Gastroesophageal sphincter (tissue), 4 donors: ENCODE data around the gene ZNF385B. TPM values are rescaled to one million over a fixed set of nuclear protein-coding genes. Genes with fewer than 3 reads are reported as not detected.

ENCODE experiments used
- ATAC-seq: fragments of 150-250 bp; one replicate; pipeline ENCODE4 v1.9.1; 2016; ENCODE audit warnings: mild to moderate bottlenecking, moderate library complexity
- H3K27ac ChIP-seq, 4 donors: fragments of 200-600 bp; sonication (generic) in 3 of 4; 1 replicate in 3 of 4; 2 replicates in 1 of 4; pipeline ENCODE4 v1.5.1; 2016 to 2019
- H3K27me3 ChIP-seq: fragments of 200-600 bp; sonication (generic); one replicate; pipeline ENCODE4 v1.5.1; 2019
- H3K36me3 ChIP-seq, 2 donors: fragments of 200-600 bp; sonication (generic); one replicate each; pipeline ENCODE4 v1.5.1; 2019; ENCODE audit warnings: control low read depth in 1 of 2
- H3K4me1 ChIP-seq, 3 donors: fragments of 200-600 bp; sonication (generic); 1 replicate in 2 of 3; 2 replicates in 1 of 3; pipeline ENCODE4 v1.5.1; 2016 to 2019; ENCODE audit warnings: control low read depth in 2 of 3
- H3K4me3 ChIP-seq, 2 donors: fragments of 200-600 bp; sonication (generic); one replicate each; pipeline ENCODE4 v1.5.1; 2019; ENCODE audit warnings: mild to moderate bottlenecking in 1 of 2, moderate library complexity in 1 of 2
- H3K9me3 ChIP-seq, 3 donors: fragments of 200-600 bp; sonication (generic); one replicate each; pipeline ENCODE4 v1.5.1; 2017 to 2019; ENCODE audit warnings: control low read depth in 2 of 3
- EP300 ChIP-seq: sonication (generic); formaldehyde crosslinking; IDR thresholded peaks from one replicate; pipeline ENCODE4 v1.6.1; 2017; ENCODE audit warnings: antibody characterized with exemption, mild to moderate bottlenecking
- POLR2A ChIP-seq, 2 donors: fragments of 450-650 bp; IDR thresholded peaks; one replicate each; pipeline ENCODE4 v1.6.1; 2017; ENCODE audit warnings: antibody characterized with exemption in 2 of 2, mild to moderate bottlenecking in 2 of 2, moderate library complexity in 1 of 2
- POLR2AphosphoS5 ChIP-seq: sonication (generic); formaldehyde crosslinking; IDR thresholded peaks from one replicate; pipeline ENCODE4 v1.6.1; 2017; ENCODE audit warnings: antibody characterized with exemption
- WGBS, 2 donors: methylation state at CpG; one replicate each; pipeline ENCODE4 v1.1.5; 2018; ENCODE audit warnings: low coverage in 1 of 2; 5-methylcytosine and 5-hydroxymethylcytosine counted together
- total RNA-seq, 4 donors: library from RNA; depleted of rRNA; stranded (reverse); fragments of >200 nt; gene quantifications; one replicate each; pipeline ENCODE4 v1.1.0, GENCODE V29; 2016
- TF ChIP-seq, protein P1 (sequence below), 4 experiments: fragments of 200-600 bp in 2 of 4; fragments of 450-650 bp in 2 of 4; sonication (generic) in 1 of 4; IDR thresholded peaks; one replicate each; pipeline ENCODE4 v1.5.1; 2017 to 2019; ENCODE audit warnings: antibody characterized with exemption in 4 of 4, mild to moderate bottlenecking in 2 of 4, moderate library complexity in 2 of 4

Gene ZNF385B
- total RNA-seq, 4 donors from 2014 or later = 2.7 to 7.6 (median 3.9) TPM

DNA sequence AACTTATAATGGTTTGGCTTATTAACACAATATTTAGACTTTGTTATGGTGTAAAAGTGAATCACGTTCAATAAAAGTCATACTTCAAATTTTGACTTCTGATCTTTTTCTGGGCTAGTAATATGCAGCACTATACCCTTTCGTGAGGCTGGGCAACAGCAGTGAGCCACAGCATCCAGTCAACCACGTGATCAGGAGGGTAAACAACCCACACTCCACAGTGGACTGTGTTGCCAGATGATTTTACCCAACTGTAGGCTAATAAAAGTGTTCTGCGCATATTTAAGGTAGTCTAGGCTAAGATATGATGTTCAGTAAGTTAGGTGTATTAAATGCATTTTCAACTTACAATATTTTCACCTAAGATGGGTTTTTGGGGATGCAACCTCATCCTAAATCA is 148.6 kb downstream of the ZNF385B start:
- no peaks in the 10 kb centered on the region for H3K27me3 ChIP-seq
- H3K27ac ChIP-seq = no peak overlapping the region
- 71 to 100% methylated on average over 1 to 4 of the region's 4 CpGs for WGBS, 2 donors
- no peak overlapping the region for H3K4me3 ChIP-seq
- H3K36me3 ChIP-seq = no peaks in the 10 kb centered on the region
- no peaks in the 10 kb centered on the region for H3K9me3 ChIP-seq
- TF ChIP-seq POLR2AphosphoS5 = no peak
- no peak for TF ChIP-seq POLR2A (IDR thresholded peaks at IDR 0.05)
- TF ChIP-seq EP300 = no peak
- TF ChIP-seq, protein P1, sequence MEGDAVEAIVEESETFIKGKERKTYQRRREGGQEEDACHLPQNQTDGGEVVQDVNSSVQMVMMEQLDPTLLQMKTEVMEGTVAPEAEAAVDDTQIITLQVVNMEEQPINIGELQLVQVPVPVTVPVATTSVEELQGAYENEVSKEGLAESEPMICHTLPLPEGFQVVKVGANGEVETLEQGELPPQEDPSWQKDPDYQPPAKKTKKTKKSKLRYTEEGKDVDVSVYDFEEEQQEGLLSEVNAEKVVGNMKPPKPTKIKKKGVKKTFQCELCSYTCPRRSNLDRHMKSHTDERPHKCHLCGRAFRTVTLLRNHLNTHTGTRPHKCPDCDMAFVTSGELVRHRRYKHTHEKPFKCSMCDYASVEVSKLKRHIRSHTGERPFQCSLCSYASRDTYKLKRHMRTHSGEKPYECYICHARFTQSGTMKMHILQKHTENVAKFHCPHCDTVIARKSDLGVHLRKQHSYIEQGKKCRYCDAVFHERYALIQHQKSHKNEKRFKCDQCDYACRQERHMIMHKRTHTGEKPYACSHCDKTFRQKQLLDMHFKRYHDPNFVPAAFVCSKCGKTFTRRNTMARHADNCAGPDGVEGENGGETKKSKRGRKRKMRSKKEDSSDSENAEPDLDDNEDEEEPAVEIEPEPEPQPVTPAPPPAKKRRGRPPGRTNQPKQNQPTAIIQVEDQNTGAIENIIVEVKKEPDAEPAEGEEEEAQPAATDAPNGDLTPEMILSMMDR (IDR thresholded peaks at IDR 0.05) = no peak
- no peak for ATAC-seq
- no peaks in the 10 kb centered on the region for H3K4me1 ChIP-seq

DNA sequence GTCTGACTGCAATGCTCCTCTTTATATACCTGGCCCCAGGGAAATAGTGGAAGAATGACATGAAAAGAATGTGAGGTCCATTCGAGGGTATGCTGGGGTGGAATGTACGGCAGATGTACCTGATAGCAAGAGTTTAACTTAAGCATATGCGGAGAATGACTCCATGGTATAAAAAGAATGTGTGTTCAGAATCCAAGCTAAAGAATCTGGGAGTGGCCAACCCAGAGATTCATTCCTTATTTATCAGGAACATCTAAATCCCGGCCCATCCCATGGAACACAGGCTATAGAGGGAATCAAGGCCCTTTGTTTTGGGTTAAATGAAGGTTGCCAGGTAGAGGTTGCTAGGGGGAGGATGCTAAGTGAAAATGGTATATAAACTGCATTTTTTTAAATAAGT is 150.0 kb downstream of the ZNF385B start:
- H3K27me3 ChIP-seq = no peaks in the 10 kb centered on the region
- no peaks in the 10 kb centered on the region for H3K9me3 ChIP-seq
- H3K4me1 ChIP-seq = no peaks in the 10 kb centered on the region
- TF ChIP-seq POLR2A (IDR thresholded peaks at IDR 0.05) (no peak), EP300 (no peak), POLR2AphosphoS5 (no peak)
- TF ChIP-seq, protein P1 (IDR thresholded peaks at IDR 0.05) = no peak
- WGBS, 2 donors = 82 to 84% methylated on average over 2 to 4 of the region's 4 CpGs
- no peaks in the 10 kb centered on the region for H3K36me3 ChIP-seq
- no peak overlapping the region for H3K4me3 ChIP-seq
- H3K27ac ChIP-seq = no peak overlapping the region
- ATAC-seq = no peak

DNA sequence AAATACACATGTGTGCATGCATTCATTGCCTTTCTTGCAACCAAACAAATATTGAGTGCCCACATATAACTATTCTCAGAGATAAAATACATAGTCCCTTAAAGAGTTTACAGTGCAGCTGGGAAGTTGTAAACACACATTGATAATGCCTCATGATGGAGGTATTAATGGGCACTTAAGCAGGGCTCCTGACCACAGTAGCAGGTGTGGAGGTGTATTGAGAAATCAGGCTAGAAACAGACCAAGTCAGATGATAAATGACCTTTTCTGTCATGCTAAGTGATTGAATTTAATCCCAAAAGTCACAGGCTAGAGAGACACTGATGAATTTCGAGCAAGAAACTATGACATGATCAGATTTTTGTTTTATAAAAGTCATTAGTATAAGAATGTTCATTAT is 157.7 kb downstream of the ZNF385B start:
- no peaks in the 10 kb centered on the region for H3K4me1 ChIP-seq
- H3K9me3 ChIP-seq = no peaks in the 10 kb centered on the region
- no peaks in the 10 kb centered on the region for H3K36me3 ChIP-seq
- WGBS, 2 donors = 40 to 73% methylated on average over 1 of the region's 1 CpG
- no peak overlapping the region for H3K4me3 ChIP-seq
- no peak overlapping the region for H3K27ac ChIP-seq
- no peak for TF ChIP-seq EP300
- TF ChIP-seq, protein P1 (IDR thresholded peaks at IDR 0.05) = no peak
- TF ChIP-seq POLR2AphosphoS5 = no peak
- no peak for TF ChIP-seq POLR2A (IDR thresholded peaks at IDR 0.05)
- no peaks in the 10 kb centered on the region for H3K27me3 ChIP-seq
- no peak for ATAC-seq

DNA sequence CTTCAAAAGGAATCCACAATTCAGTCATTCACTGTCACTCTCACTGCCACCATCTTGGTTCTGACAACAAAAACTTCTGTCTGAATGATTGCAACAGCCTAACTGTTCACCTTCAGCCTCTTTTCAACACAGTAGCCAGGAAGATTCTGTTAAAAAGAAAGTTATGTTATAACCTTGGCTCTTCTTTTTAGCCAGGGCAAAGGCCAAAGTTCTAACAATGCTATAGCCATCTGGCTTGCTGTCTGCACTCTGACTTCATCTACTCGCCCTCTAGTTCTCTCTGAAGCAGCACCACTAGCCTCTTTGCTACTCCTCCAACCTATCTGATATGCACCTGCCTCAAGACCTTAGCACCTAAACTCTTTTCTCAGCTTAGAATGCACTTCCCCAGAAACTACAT is 158.5 kb downstream of the ZNF385B start:
- 78 to 79% methylated on average over 1 of the region's 1 CpG for WGBS, 2 donors
- Histone ChIP-seq H3K27me3 (no peaks in the 10 kb centered on the region), H3K36me3 (no peaks in the 10 kb centered on the region), H3K27ac (no peak overlapping the region), H3K9me3 (no peaks in the 10 kb centered on the region), H3K4me1 (no peaks in the 10 kb centered on the region), H3K4me3 (no peak overlapping the region)
- ATAC-seq = no peak
- TF ChIP-seq, protein P1 (IDR thresholded peaks at IDR 0.05) = no peak
- TF ChIP-seq POLR2AphosphoS5 = no peak
- TF ChIP-seq EP300 = no peak

DNA sequence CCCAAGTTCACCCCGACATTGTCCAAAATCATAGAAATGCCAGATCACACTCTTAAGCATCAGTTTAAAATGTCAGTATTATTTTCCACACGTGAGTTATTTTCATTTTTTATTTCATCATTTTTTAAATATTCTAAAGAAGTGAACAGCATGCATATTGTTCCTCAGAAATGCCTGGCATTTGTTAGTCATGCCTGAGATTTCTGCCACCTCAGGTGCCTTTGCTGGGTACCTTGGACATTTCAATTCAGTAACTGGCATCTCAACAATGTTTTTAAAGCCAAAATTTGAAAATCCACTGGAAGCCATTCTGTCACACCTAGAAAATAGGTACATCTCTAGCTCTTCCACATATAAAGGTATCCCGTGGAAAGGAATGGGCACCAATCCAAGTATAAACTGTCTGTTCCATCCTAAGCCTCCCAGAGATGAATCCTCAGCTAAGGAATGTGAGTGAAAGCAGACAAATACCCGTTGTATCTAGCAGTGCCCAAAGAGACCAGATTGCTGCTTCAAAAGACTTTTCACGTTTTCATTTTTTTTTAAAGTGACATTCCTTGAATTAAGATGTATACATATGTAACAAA is 159.8 kb downstream of the ZNF385B start:
- Histone ChIP-seq H3K27ac (no peak overlapping the region), H3K36me3 (no peaks in the 10 kb centered on the region), H3K4me3 (no peak overlapping the region), H3K27me3 (no peaks in the 10 kb centered on the region), H3K9me3 (no peaks in the 10 kb centered on the region), H3K4me1 (no peaks in the 10 kb centered on the region)
- WGBS, 2 donors = 27 to 42% methylated on average over 5 of the region's 5 CpGs
- no peak for TF ChIP-seq POLR2AphosphoS5
- no peak for TF ChIP-seq EP300
- TF ChIP-seq, protein P1 (IDR thresholded peaks at IDR 0.05) = no peak
- no peak for TF ChIP-seq POLR2A (IDR thresholded peaks at IDR 0.05)
- no peak for ATAC-seq
